AG08395 (cell line): ENCODE data around the gene C20orf141.
"Not testable (repeated sequence)": the region's sequence is repeated elsewhere in the genome, so short reads cannot be mapped to it uniquely, and the experiment has no call there.

ENCODE experiments used
- DNase-seq: peaks from one replicate; pipeline ENCODE4 v3.0.0; 2012; ENCODE audit warnings: mixed read lengths, low spot score

C20orf141 gene

DNA sequence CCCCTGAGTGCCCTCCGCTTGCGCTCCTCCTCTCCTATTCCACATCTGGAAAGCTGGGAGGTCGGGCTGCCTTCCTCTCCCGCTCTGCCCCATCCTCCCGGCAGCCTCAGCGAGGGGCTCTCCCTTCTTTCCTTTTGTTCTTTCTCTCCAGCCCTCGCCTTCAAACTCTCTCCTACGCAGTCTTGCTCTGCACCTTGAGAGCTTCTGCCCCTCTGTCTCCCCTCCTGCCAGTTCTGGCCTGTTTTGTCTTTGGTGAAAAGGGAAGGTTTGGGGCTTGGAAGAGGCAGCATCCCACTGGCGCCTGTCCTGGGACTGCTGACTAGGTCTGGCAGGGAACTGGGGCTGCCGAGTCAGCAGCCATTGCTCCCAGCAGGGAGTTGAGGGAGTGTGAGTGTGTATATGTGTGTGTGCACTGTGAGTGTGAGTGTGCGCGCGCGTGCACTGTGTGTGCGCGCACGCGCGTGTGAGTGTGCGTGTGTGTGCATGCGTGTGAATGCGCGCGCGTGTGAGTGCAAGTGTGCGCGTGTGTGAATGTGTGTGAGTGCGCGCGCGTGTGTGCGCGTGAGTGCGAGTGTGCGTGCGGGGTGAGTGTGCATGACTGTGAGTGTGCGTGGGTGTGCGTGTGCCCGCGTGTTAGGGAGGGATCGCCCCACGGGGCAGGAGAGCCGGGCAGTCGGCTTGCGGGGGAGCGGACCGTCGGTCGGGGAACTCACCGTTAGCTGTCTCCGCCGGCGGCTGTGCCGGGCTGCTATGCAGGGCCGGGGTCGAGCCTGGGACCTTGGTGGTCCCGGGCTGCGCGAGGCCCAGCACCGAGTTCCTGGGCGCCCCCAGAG lies 14.9 kb upstream of the C20orf141 start:
- DNase-seq, result peak; percentile 48

DNA sequence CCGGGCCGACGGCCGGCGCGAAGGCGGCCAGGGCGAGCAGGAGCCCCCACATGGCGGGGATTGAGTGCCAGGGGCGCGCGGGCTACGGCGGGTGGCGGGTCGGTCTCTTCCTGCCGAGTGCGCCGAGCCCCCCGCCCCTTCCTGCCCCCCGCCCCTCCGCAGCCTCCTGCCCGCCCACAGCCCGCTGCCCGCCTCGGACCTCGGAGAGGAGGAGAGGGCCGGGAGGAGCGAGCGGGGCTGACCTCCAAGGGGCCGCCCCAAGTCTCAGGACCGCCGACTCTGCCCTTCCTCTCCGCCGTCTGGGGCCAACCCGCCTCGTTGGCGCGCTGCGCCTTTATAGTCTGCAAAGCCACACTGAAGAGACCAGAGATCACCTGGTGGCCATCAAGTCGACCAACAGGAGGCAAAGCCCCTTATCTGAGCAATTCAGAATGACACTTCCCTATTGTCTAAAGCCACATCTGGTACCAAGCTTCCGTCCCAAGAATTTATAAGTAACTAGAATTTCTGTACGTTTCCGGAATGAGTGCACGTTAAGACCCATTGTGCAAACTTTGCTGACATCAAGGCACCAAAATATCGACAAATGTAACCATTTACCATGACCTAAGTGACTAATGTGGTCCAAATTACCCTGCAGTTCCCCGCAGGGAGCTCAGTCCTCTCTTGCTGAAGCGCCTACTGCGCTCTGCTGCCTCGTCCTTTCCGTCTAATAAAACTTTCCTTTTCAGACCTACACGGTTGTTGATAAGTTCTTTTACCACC lies 14.1 kb upstream of the C20orf141 start, which contains the start of gene CPXM1:
CPXM1 (minus strand) TSS at position 107 of the 765 bp plus-strand sequence; CDS start at position 52, 55 bp downstream.
- DNase-seq, result no peak

DNA sequence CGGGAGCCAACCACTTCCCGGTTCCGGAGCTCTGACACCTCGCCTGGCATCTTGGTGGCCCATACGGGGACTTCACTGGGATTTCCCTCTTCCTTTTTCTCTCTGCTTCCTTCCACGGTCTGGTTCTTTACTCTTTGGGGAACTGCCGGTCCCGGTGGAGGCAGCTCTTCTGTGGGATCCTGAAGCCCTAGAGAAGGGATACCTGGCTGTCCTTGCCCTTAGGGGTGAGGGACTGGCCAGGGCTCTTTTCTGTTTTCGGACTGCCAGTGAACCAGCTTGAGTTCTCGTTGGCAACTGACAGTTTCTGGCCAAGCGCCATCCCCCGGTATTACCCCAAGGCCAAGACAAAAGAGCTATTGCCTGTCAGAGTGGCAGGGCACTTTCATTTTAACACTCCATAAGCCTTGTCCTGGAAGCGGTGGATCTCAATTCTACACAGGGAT lies 13.5 kb upstream of the C20orf141 start:
- DNase-seq, result no peak

DNA sequence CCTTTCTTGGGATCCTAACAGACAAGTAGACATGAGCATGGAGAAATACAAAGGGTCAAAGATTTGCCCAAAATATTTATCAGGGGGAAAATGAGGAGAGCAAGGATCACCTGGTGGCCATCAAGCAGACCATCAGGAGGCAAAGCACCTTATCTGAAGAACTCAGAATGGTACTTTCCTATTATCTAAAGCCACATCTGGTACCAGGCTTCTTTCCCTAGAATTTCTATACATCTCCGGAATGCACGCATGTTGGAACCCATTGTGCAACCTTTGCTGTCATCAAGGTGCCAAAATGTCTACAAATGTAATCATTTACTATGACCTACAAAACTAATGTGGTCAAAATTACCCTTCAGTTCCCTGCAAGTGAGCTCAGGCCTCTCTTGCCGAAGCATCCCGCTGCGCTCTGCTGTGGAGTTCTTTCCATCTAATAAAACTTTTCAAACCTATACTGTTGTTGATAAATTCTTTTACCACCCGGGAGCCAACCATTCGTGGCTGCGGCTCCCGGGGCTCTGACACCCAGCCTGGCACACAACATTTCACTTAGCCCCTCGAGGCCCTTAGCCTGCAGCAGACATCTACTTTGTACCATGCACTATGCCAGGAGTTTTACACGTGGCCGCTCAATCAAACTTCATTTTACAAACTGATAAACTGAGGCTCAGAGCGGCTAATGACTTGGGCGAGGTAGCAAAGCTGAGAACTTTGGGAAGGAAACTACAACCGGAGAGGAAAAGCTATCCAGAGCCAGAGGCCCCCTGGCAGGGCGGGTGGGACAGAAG lies 10.6 kb upstream of the C20orf141 start:
- DNase-seq, result no peak

DNA sequence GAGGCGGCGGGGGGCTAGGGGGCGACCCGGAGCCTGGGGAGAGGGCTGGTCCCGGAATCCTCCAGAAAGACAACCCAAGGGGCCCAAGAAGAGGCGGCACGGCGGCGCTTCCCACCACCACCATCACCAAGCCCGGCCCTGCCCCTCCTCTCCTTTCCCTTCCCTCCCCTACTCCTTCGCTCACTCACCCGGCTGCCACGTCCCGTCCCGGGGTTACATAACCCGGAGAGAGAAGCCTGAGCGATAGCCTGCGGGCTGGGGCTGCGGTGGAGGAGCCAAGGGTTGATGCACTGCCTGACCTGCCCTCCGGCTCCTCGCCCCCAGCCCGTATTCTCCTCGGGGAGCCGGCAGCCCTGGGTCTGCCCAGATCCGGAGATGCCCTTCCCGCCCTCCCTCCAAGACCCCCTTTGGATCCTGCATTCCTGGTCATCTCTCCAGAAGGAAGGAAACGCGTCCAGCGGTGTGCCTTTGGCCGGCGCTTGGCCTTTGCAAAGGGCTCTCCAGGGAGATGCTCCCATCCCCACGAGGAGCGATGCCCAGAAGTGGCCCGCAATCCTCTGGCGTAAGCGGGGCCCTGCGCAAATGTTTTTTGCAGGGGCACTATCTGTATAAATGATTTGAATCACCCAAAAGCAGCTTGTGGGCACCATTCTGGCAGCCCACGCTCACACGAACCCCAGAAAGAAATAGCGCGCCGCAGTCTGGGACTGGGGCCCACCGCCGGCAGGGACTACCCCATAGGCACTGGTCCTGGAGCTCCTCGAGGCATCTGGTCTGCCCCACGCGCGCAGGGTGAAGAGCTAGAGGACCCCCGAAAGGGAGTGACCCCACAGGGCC lies 9.7 kb upstream of the C20orf141 start:
- DNase-seq, result peak; percentile 35

DNA sequence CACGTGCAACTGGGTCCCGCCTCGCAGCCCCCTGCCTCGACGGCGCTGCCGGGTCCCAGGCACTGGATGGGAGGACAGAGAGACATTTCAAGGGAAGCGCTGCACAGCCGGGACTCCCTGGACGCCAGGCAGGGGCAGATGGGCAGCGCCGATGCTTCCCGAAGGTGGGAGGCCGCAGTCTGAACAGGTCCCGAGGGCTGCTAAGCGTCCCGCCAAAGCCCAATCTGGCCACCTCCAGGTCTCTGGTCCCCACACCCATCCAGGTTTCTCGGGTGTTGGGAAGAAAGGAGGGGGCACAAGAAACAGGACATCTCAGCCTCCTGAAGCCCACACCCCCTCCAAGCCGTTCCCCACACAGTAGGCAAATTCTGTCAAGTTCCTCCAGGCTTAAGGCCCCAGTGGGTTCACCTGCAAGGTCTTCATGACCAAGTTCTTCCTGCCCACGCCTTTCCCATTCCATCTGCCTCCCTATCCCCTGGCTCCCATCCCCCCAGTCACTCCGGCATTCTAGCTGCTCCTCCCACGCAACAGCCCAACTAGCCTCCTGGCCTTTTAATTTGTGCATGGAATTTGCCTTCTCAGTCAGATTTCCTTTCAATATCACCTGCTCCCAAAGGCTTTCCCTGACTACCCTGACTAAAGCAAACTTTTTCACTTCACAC lies 9.0 kb upstream of the C20orf141 start:
- no peak for DNase-seq

DNA sequence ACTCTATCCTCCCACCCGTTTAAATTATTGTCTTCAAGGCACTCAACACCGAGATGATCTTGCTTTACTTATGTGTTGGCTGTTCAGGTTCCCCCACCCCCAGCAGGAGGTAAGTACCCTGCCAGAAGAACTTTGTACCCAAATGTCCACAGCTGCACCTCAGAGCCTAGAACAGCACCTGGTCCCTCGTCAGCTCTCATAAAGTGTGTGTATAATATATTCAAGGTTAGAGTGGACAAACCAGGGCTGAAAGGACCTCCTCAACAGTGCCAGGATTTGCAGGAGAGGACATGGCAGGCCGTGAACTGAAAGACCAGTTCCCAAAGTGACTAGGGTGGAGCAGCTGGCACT lies 8.5 kb upstream of the C20orf141 start:
- no peak for DNase-seq

DNA sequence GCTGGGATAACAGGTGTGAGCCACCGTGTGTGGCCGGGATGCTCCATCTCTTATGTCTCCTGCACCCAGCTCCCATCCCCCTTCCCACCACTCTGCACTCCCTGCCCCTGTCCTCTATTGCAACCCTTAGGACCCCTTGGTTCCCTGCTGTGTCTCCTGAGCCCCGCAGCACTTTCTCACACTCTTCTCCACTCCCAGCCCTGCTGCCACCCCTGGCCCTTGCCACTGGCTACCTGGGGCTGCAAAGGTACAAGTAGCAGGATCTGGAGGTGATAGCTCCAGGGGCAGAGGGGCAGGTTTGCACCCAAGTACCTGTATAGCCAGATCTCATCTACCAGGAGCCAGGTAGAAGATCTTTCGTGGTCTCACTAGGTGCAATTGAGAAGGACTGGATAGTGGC lies 7.8 kb upstream of the C20orf141 start:
- no peak for DNase-seq

DNA sequence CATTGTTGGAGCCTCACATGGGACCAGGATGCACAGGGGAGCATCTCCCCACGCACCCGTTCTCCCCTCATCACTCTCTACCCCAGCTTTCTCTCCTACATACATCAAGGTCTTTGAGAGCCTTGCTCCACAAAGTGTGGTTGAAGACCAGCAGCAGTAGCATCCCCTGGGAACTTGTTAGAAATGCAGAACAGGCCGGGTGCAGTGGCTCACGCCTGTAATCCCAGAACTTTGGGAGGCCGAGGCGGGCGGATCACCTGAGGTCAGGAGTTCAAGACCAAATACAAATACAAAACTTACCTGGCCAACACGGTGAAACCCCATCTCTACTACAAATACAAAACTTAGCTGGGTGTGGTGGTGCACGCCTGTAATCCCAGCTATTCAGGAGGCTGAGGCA lies 6.9 kb upstream of the C20orf141 start:
- not testable (repeated sequence) for DNase-seq

DNA sequence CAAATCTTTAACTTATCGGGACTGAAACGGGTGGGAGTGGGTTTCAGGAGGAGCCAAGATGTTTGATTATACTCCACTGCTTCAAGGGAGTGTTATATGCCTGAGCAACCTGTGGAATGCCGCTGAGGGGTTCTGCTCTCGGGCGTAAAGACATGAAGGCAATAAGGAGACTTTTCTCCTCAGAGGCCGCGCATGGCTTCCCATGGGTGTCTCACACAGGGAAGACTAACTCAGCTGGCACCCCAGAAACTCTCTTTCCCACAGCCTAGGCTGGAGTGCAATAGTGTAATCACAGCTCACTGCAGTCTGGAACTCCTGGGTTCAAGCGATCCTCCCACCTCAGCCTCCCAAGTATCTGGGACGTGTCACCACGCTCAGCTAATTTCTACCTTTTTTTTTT lies 5.1 kb upstream of the C20orf141 start:
- no peak for DNase-seq

DNA sequence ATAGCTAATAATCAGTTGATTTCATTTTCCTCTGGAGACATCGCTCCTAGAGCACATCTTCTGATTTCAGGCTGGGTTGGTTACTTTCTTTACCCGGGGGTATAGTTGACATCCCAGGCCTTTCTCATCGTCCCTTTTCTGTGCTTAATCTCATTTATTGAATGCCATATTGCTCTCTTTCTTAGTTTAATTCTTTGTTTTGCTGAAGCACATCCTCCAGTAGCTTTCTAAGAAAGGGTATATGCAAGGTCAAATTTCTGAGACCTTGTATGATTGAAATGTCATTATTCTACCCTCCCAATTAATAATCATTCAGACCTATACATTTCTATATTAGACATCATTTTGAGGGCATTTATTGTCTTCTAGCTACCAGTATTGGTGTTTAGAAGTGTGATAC lies 2.6 kb upstream of the C20orf141 start:
- no peak for DNase-seq

DNA sequence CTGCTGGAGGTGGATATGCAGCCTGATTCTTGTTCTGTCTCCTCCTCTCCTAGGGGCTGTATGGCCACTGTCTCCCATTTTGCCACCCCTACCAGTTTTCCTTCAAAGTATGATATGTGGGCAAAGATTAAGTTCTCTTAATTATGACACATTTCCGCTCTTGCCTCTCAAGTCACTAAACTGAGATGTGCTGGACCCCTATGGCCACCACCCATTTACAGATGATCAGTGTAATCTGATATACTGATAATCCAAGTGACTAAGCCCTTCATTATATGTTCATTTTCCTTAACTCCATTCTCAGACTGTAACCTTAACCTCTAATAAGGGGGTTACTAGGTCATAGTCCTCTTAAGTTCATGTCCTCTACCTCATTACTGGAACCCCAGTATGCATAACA lies 711 bp upstream of the C20orf141 start:
- DNase-seq, result no peak

DNA sequence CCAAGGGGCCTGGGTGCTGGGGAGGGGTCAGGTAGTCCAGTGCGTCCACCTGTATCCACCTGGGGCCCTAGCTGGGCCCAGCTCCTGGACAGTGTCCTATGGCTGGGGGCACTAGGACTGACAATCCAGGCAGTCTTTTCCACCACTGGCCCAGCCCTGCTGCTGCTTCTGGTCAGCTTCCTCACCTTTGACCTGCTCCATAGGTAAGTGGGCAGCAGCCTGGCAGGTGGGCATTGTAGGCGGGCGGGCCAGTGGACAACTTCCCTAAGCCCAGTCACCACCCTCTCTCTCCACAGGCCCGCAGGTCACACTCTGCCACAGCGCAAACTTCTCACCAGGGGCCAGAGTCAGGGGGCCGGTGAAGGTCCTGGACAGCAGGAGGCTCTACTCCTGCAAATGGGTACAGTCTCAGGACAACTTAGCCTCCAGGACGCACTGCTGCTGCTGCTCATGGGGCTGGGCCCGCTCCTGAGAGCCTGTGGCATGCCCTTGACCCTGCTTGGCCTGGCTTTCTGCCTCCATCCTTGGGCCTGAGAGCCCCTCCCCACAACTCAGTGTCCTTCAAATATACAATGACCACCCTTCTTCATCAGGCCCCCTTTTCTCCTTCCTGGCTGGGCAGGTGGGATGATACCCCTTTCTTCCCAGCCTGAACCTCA lies 584 bp downstream of the C20orf141 start:
- no peak for DNase-seq

DNA sequence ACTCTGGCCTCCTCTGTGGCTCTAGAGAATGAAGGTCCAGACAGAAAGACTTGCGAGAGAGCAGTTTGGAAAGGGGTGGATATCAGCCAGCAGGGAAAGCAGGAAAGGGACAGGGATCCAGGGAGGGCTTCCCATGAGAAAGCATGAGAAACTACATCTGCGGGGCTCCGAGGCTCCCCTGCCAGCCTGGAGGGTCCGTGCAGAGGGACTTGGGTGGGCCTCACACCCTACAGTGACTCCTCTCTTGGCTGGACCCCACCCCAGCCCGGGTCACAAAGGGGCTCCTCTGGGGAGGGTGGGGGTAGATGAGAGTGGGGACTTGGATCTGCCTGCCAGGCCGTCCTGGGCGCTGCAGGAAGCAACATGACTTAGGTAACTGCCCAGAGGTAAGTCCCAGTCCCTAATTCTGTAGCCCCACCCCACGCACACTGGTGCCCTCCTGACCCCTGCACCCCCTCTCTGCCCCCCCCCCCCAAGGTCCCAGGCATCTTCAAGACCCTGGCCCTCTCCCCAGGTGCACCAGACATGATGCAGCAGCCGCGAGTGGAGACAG lies 1.3 kb downstream of the C20orf141 start, which contains the start of gene TMEM239:
TMEM239 (plus strand) TSS at position 335 of the 553 bp plus-strand sequence; CDS start at position 526, 191 bp downstream.
- no peak for DNase-seq

DNA sequence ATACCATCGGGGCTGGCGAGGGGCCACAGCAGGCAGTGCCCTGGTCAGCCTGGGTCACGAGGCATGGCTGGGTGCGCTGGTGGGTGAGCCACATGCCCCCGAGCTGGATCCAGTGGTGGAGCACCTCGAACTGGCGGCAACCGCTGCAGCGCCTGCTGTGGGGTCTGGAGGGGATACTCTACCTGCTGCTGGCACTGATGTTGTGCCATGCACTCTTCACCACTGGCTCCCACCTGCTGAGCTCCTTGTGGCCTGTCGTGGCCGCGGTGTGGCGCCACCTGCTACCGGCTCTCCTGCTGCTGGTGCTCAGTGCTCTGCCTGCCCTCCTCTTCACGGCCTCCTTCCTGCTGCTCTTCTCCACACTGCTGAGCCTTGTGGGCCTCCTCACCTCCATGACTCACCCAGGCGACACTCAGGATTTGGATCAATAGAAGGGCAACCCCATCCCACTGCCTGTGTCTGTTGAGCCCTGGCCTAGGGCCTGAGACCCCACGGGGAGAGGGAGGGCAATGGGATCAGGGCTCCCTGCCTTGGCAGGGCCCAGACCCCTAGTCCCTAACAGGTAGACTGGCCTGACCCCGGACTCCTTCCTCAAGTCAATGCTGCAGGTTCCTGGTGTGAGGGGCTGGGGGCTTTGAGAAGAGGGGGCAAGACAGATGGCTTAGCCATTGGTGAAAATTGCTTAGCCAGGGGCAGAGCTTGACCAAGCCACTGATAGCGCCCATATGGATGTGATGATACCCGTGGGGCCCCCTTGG lies 2.0 kb downstream of the C20orf141 start:
- DNase-seq, result no peak

DNA sequence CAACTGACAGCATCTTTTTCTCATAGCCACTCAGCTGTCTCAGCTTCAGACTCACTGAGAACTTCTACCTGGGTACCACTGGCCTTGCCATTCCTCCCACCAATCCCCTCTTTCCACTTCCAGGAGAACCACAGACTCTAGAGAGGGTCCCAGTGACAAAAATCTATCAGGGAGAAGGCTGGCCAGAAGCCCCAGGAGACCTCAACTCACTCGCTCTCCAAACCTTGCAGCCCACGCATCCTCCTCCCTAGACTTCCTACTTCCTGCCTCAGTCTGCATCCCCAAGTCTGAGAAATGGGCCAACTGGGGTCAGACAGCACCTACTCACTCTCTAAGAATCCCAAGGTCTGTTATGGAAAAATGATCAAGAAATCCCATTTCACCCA lies 2.5 kb downstream of the C20orf141 start:
- DNase-seq, result no peak

DNA sequence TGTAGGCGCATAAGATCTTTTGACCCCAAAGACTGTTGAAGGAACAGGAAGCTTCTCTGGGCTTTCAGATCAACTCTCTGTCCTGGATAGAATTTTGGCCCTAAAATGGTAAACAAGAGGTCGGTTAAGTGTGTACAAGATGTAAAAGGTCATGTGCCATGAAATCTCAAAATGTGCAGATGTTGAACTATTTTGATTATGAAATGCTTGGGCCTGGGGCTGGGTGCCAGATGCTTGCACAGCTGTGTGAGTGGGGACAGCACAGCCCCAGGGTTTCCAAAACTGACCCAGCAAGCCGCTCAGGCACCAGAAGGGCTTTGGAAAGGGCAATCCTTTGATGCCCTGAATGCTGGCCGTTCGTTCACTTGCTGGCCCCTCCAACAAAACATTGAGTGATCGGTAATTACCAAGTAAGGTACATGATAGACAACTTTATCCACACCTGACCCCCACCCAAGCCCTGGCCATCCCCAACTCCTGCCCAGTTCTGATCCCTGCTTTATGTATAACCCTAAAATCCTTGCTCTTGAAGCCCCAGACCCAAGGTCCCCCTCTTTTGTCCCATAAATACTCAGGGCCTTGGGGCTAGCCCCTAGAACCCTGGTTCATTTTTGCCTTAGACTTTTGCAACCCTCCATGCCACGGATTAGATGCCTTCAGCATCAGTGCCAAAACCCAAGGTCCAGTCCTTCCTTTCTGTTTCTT lies 3.3 kb downstream of the C20orf141 start:
- no peak for DNase-seq

DNA sequence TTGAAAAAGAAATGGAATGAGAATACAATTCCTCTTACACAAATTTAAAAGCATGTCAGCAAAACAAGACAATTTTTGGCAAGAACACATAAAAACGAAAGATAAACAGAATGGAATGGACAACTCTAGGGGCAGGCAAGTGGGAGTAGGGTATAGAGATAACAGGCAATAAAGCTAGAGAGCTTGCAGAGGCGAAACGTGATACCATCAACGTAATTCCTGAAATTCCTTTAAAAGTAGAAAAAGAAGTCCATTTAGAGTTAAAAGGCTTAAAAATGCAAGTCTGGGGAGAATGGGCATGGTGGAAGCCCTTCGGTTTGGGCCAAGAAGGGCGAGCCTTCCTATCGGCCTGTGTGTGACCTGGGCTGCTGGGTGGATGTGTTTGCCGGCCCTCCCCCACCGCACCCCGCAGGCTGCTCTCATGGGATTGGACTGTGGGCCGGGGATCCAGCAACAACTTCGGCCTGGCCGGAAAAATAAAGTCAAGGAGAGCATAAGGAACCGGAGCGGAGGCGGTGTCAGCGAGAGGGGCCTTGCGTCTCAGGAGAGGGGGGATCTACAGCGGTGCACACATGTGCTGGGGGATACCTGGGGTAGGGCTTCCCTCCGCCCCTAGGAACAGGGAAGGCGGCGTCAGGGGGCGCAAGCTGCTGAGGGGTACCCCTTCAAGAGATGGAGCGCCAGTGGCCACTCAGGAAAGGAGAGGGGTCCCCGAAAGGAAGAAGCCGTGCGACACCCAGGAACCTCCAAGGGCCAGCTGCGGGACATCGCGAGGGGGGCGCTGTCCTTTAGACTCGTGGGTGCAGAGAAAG lies 5.5 kb downstream of the C20orf141 start:
- no peak for DNase-seq
